Measurements from ENCODE around the gene MT1A.

The MT1A gene

DNA sequence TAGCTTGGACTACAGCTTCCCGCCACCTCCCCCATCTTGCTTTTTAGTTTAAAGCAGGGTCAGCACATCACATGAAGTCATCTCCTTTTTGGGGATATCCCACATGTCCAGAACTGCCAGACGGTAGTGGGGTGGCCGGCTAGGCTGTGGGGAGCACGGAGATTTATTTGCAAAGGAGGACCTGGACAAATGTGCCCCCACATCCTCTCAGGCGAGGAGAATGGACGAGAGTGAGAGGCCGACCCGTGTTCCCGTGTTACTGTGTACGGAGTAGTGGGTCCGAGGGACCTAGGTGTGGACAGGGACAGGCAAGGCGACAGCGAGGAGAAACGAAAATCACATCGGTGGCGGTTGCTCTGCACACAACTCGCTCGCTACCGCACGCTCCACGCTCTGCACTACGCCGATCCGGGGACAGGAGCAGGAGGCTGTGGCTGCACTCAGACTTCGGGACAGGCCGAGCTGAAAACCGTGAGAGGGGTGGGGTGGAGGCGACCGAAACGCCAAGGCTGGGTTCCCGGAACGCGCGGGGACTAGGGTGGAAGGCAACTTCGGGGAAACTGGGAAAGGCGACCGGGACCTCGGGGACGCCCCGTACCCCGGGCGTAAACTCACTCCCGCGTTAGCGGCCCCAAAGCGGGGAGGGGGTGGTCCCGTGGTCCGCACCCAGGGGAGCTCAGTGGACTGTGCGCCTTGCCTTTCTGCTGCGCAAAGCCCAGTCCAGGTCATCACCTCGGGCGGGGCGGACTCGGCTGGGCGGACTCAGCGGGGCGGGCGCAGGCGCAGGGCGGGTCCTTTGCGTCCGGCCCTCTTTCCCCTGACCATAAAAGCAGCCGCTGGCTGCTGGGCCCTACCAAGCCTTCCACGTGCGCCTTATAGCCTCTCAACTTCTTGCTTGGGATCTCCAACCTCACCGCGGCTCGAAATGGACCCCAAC, at the start of gene MT1A:
TSS of gene MT1A (plus strand) at position 853 of the 937 bp plus-strand sequence. CDS start at position 926, 73 bp downstream.
- DNase-seq = peak; percentile 79

DNA sequence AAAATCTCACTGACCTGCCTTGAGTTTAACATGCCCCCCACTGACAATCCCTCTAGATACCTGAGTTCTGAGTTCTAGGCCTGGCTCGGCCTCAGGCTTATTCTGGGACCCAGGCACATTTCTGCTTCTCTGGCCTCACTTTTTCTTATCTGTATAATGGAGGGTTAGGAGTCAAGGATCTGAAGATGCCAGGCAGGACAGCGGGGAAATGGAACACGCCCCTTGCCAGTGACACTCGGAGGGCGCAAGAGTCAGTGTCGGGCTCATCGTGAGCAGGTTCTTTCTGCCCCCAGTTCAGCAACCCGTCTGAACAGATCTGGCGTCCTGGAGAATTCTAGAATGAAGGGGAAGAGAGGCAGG, 49.7 kb upstream of the MT1A start:
- DNase-seq = no peak

DNA sequence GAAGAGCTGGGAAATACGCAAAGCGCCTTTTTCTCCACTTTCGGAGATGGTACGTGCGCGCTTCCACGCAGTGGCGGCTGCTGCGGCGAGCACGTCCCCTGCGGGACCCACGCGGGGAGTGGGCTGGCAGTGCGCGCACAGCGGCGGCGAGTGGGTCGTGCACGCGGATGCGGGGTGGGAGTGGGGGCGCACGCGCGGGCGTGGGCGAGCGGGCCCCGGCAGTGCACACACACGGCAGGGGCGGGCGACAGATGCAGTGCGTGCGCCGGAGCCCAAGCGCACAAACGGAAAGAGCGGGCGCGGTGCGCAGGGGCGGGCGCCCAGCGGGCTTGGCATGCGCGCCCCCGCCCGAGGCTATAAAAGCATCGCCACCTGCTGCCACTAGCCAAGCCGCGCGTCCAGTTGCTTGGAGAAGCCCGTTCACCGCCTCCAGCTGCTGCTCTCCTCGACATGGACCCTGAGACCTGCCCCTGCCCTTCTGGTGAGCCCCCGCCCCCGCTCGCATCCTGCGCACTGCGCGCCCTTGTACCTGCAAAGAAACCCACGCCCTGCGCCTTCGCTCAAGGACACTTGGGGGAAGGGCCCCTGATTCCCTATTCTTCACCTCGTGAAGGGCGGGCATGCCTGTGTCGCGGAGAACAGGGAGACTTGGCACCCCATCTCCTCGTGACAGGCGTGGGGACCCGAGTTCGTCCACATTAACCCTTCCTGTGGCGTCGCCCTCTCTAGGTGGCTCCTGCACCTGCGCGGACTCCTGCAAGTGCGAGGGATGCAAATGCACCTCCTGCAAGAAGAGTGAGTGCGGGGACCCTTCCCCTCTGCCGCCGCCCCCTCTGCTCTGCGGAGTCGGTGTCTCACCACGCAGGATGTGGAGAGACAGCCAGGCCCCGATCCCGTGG, 49.1 kb upstream of the MT1A start, which contains the start of gene MT3:
TSS of gene MT3 (plus strand) at position 388 of the 899 bp plus-strand sequence. CDS start at position 451, 63 bp downstream.
- DNase-seq = peak; percentile 85

DNA sequence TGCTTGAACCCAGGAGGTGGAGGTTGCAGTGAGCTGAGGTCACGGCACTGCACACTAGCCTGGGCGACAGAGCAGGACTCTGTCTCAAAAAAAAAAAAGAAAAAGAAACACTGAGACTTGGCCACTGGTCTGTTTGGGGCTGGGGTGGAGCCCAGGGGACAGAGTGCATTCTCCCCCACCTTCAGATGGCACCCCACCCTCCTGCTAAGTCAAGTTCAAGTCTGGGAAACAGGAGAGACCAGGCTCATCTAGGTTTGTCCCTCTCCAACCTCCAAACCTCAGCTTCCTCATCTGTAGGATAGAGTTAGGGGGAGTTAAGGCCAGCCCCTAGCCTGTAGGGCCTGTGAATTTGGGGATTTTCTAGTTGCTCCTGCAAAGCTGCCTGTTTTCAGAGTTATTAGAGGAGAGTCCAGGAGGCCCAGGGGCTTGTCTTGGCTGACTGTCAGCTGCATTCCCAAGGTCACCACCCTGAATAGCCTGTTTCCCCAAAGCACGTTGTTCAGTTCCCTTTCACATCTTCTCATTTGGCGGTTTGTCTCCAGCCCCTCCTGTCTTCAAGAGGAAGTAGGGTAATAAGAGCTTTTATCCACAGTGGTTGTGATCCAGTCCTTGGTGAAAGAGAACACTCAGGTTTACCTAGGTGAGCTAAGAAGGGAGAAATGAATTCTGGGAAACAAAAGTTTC, 46.9 kb upstream of the MT1A start:
- DNase-seq = no peak

DNA sequence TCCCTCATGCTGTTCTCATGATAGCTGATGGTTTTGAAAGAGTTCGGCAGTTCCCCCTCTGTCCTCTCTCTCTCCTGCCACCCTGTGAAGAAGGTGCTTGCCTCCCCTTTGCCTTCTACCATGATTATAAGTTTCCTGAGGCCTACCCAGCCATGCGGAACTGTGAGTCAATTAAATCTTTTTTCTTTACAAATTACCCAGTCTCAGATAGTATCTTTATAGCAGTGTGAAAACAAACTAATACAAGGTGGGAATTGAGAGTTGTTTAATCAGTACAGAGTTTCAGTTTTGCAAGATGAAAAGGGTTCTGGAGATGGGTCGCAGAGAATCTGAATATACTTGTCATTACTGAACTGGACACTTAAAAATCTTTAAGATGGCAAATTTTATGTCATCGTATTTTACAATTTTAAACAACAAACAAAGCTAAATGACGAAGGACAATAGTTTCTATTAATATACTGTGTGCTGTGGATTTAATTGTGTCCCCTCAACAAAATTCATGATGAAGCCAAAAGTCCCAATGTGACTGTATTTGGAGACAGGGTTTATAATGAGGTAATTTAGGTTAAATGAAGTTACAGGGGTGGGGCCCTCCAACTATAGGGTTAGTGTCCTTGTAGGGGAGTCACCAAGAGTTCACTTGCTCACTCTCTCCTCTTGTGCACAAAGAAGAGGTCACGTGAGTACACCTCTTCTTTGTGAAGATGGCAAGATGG, 44.7 kb upstream of the MT1A start:
- no peak for DNase-seq

DNA sequence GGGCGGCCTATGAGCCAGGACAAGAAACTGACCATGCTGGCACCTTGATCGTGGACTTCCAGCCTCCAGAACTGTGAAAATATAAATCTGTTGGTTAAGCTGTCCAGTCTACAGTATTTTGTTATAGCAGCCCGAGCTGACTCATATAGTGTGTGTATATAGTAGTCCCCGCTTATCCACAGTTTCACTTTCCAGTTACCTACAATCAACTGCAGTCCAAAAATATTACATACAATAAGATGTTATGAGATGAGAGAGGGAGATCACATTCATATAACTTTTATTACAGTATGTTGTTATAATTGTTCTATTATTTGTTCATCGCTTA, 44.2 kb upstream of the MT1A start:
- DNase-seq = no peak

DNA sequence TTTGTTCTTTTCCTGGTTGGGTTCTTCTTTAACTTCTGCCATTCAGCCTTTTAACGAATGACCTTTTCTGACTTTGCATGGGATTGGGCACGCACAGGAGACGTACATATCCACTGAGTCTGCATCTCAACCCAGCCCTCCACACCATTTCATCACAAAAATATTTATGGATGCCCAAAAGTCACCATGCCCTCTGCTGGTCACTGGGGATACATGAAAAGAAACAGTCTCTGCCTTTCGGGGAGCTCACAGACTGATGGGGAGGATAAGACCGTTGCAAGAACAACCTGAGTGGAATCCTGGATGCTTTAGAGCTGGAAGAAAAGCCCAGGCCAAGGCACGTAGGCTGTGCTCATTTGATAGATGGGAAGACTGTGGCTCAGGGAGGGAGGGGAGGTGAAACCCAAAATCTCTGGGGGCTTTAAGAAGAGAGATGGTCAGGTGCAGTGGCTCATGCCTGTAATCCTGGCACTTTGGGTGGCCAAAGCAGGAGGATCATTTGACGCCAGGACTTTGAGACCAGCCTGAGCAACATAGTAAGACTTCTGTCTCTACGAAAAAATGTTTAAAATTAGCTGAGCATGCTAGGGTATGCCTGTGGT, 38.0 kb upstream of the MT1A start:
- peak; percentile 72 for DNase-seq

DNA sequence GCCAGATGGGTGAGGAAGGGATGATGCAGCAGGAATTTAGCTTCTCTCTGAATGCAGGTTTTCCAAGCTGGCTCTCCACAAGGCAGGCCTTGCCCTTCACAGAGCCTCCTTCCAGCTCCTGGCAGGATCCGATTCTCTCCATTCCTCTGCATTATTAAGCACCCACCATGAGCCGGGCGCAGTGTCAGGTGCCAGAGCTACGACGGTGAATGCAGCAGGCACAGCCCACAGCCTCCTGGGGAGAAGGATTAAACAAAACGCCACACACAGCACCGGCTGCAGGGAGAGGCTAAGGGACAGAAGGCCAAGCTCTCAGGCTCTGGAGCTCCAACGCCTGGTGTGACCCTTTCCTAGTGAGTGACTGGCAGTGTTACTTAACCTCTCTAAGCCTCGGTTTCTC, 37.1 kb upstream of the MT1A start:
- no peak for DNase-seq

DNA sequence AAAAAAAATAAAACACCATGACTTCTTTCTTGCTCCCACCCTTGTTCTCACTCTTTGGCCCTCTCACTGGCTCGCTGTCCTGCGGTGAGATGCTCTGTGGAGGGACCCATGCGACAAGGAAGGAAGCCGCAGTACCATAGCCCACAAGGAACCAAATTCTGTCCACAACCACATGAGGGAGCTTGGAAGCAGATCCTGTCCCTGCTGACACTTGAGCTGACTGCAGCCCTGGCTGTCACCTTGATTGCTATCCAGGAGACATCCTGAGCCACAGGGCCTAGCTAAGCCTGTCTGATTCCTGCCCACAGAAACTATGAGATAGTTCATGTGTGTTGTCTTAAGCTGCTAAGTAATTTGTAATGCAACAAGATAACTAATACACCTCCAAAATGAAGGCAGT, 34.9 kb upstream of the MT1A start:
- DNase-seq = peak; percentile 79

DNA sequence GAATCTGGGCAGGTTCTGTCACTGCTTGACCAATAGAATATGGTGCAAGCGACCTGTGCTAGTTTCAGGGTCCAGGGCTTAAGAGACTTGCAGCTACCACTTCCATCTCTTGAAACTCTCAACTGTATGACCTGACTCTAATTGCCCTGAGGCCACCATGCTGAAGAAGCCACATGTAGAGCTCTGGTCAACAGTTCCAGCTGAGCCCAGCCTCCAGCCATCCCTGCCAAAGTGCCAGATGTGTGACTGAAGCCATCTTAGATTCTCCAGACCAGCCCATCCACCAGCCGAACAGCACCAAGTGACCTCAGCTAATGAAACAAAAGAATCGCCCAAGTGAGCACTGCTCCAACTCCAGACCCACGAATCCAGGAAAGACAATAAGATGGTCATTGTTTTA, 33.5 kb upstream of the MT1A start:
- no peak for DNase-seq

DNA sequence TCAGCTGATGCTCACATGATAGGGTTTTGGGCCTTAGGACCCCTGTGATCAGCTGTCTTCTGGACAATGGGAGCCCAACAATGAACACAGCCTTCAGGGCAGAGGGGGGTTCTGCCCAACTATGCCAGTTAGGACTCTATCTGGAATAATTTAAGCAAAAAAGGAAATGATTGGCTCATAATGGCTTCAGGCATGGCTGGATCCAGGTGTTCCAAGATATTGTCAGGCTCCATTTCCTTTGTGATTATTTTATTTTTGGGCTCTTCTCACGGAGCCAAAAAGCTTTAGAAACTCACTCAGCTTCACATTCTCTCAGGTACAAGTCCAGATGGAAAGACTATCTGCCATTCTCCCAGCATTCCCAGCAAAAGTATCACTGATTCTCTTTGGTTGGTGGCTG, 33.0 kb upstream of the MT1A start:
- DNase-seq = no peak

DNA sequence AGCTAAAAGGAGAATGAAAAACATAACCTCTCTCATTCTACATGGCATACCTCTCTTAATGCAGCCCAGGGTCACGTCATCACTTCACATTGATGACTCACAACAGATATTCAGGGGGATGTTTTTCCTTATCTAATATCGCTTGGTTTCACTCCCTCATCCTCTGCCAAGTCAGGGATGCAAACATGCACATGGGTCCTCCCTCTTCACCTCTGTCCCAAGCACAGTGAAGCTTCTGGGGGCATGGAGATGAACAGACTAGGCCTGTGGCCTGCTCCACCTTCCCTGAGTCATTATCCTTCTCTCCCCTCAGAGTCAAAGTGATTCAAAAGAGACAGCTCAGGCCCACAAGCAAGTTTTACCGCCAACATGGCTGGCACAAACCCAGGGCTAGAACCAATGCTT, 32.4 kb upstream of the MT1A start:
- no peak for DNase-seq

DNA sequence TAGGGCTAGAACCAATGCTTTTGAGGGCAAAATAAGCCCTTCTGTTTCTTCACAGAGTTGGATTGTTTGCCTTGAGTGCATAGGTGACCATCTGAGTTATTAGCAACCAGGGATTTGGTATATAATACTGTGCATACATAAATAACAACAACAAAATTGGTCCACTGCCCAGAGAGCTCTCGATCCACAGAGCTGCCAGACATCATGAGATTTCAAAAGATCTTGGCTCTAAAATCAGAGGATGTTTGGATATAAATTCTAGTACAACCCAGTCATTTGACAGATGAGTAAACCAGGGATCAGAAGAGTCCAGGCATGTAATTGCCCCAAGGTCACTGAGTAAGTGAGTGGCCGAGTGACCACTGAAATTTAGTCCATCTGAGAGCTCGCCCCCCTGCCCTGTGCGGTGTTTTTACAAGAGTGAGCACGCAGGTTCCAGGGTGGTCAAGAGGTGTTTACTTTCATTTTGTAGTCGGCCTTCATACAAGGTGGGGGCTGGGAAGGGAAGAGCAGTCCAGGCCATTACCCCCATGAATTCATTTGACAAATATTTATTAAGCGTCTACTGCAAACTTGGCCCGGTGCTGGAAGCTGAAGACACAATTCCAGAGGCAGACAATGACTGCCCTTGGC, 31.9 kb upstream of the MT1A start:
- DNase-seq = no peak

DNA sequence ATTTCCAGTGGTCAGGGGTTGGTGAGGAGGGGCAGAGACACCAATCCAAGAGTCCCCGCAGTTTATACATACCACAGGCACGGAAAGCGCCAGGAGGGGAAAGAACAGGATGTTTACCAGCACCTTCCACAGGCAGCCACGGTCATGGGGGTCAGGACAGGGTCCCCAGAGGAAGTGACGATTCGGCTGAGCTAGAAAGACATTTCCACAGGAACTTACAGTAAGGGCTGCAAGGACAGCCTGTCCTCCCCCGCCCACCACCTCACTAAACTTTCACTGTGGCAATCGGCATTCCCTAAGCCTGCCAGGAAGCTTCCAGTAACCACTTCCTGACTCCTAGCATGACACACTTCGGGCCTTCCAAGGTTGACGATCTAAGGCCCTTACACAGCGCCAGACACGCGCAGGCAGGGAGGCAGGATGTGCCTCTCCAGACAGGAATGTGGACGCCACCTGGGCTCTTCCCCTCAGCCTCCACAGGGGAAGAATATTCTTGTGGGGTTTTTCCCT, 31.3 kb upstream of the MT1A start:
- DNase-seq = peak; percentile 59

DNA sequence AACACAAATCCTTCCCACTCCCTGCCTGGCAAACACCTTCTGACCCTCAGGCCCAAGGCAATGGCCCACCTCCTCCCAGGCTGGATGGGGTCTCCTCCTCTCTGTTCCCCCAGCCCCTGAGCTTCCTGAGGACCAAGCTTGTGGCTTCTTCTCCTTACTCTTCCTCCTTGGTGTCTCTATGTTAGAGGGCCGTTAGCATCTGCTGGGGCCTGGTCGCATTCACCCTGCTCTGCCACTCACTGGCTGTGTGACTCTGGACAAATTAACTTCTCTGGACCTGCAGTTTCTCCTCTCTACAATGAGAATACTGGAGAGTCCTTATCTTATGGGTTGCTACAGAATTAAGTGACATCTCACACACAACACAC, 30.8 kb upstream of the MT1A start:
- no peak for DNase-seq

DNA sequence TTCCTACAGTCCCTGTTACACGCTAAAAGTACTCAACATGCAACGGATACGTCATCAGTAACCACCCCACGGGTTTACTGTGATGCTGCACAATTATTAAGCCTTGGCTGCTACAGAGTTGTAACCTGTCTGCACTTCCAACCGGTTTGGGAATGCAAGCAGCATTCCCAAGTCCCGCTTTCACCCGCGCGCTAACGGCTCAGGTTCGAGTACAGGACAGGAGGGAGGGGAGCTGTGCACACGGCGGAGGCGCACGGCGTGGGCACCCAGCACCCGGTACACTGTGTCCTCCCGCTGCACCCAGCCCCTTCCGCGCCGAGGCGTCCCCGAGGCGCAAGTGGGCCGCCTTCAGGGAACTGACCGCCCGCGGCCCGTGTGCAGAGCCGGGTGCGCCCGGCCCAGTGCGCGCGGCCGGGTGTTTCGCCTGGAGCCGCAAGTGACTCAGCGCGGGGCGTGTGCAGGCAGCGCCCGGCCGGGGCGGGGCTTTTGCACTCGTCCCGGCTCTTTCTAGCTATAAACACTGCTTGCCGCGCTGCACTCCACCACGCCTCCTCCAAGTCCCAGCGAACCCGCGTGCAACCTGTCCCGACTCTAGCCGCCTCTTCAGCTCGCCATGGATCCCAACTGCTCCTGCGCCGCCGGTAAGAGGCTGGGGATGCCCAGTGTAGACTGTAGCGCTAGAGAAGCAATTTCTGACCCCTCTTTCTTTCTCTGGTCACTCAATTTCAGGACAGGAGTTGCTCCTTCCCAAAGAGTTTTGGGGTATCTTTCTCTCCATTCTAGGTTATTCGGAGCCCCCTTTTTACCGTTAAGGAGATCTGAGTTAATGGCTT, 30.2 kb upstream of the MT1A start, which contains the start of gene MT2A:
TSS of gene MT2A (plus strand) at position 542 of the 833 bp plus-strand sequence. CDS start at position 614, 72 bp downstream.
- DNase-seq = peak; percentile 99

DNA sequence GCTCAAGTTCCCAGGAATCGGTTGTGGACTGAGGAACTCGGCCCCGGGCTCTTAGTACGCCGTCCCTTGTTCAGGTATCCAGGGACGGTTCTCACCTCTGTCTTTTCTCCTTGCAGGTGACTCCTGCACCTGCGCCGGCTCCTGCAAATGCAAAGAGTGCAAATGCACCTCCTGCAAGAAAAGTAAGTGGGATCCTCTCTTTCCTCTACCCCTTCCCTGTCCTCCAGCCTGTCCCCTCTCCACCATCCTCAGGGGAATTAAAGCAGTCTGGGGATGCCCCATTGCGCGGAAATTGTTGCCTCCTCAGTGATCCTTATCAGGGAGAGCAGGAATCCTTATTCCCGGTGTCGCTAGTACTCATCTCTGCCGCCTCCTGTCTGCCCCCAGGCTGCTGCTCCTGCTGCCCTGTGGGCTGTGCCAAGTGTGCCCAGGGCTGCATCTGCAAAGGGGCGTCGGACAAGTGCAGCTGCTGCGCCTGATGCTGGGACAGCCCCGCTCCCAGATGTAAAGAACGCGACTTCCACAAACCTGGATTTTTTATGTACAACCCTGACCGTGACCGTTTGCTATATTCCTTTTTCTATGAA, 29.5 kb upstream of the MT1A start:
- DNase-seq = peak; percentile 71

DNA sequence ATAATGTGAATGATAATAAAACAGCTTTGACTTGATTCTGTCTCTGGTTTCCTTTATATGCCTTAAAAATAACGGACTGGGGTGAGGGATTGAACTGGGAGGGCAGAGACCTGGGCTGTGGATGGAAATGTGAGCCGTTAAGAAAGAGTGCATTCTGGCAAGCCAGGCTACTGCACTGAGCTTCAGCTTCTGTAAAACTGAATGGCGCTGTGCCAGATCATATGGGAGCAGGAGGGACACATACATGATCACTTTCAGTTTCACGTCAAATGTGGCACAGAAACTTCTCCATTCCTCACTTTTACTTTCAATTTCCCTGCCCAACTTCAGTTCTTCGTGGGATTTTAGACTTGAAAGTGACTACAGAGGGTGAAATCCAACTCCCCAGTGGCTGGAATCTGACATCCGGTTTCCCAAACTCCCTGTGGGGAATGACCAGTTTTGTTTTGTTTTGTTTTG, 29.0 kb upstream of the MT1A start:
- peak; percentile 76 for DNase-seq

DNA sequence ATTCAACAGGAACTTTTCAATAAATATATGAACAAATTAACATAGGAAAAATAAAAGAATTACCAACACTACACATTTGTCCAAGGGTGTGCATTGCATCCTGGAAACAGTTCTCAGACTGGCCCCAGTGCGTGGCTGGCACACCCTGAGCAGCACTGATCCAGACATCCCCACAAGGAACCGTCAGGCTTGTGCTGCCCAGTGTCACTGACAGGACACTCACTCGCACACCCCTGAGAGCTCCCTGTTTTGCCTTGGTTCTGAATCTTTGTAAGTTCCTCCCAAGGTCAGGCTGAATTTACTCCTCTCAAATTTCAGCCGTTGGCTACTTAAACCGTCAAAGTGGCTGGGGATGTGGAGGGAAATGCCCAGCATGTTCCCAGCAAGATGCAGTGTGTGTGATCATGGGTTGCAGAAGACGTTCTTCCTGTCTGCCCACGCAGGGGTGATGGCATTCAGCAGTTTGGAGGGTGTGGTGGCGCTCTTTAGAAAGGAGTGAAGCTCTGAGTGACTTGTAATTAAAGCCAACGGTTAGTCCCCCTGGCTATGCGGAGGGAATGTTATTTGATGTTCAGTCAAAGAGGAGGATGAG, 28.4 kb upstream of the MT1A start:
- no peak for DNase-seq
